HTERT RPE-1 (cell line): ENCODE data around the gene DPP9.

Source experiments
- in situ Hi-C: fragments of 300-500 bp; cut with MboI; formaldehyde crosslinking; loops from 4 replicates; pipeline ENCODE4 v1.14.3; 2020; ENCODE audit warnings: low sequenced_read_pairs

Gene DPP9

GRCh38 chr19:4636761-4637160 is 86.9 kb downstream of the DPP9 start:
- in situ Hi-C loops: no loop called here

- in situ Hi-C loops: no loop called here
Observed at GRCh38 chr19:4636151-4636717, 87.4 kb downstream of the DPP9 start.

GRCh38 chr19:4635754-4636116 is 87.9 kb downstream of the DPP9 start:
- in situ Hi-C loops: no loop called here

GRCh38 chr19:4633140-4633967 is 90.3 kb downstream of the DPP9 start:
- in situ Hi-C loops: no loop called here
